NCI-H187 (cell line): Measurements from ENCODE around the gene NUP62.
A peak's percentile ranks its signal among the peaks of the same experiment; 100 is the strongest.
"Not testable (repeated sequence)": the region's sequence is repeated elsewhere in the genome, so short reads cannot be mapped to it uniquely, and the experiment has no call there.

Source experiments
- DNase-seq, 2 experiments: peaks; one replicate each; lab custom pipeline; 2025; lab: John Stamatoyannopoulos, UW

The NUP62 gene

DNA sequence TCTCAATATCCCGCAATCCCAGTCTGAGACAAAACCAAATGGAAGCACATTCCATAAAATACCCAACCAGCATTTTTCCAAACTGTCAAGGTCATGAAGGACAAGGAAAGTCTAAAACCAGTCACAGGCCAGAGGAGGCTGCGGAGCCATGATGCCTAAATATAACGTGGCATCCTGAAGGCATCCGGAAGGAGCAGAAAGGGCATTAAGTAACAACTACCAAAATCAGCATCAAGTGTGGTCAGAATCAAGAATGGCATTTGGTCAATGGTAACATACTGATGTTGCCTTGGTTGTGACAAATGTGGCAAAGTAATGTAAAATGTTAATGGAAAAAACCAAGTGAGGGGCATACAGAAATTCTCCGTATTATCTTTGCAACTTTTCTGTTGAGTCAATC lies 3.8 kb downstream of the NUP62 start:
- DNase-seq = no peak

DNA sequence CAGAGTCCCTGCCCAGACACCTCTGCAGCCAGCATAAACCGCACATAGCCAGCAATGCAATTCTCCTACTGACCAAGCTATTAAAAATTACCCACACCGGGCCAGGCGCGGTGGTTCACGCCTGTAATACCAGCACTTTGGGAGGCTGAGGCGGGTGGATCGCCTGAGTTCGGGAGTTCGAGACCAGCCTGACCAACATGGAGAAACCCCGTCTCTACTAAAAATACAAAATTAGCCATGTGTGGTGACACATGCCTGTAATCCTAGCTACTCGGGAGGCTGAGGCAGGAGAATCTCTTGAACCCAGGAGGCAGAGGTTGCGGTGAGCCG lies 4.5 kb downstream of the NUP62 start:
- DNase-seq = not testable (repeated sequence)

- DNase-seq = no peak
Measured at GRCh38 chr19:49924004-49924880, 5.1 kb downstream of the NUP62 start.

GRCh38 chr19:49923055-49924003 lies 6.0 kb downstream of the NUP62 start:
- no peak for DNase-seq

GRCh38 chr19:49921871-49922795 lies 7.2 kb downstream of the NUP62 start:
- DNase-seq = no peak

DNA sequence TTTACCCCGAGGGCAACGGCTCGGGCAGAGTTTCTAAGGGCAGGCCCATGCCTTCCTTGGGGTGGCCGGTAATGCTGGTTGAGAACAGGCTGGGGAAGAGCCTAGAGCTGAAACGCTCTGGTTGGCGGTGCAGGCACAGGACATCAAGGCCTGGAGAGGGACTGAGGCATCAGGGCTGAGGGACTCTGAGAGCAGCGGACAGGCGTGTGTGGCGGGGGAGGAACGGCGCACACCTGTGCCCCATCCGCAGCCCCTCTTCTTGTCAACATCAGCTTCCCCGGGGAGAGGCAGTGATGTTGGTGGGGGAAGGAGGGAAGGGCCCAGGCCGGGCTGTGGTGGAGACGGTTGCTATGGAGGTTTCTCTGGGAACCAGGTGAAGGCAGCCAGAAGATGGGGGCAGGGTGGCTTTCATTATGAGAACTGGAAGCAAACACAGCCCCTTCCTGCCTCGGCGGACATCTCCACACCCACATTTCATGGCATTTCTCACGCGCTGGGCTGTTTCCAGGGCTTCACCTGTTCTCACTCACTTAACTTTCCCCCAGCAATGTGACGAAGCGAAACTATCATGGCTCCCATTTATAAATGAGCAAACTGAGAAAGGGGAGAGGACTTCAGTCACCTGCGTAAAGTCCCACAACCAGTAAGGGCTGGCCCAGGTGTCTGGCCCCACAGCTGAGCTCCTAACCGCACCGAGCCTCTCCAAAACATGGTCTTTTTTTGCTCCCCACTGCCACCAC lies 8.5 kb downstream of the NUP62 start:
- DNase-seq = peak; percentile 10 to 13

- no peak for DNase-seq
Measured at GRCh38 chr19:49918089-49918488, 11.2 kb downstream of the NUP62 start.

GRCh38 chr19:49916839-49917733 lies 12.2 kb downstream of the NUP62 start:
- no peak for DNase-seq

- no peak for DNase-seq
Measured at GRCh38 chr19:49915271-49915670, 14.0 kb downstream of the NUP62 start.

GRCh38 chr19:49913720-49914119 lies 15.6 kb downstream of the NUP62 start:
- DNase-seq = no peak

DNA sequence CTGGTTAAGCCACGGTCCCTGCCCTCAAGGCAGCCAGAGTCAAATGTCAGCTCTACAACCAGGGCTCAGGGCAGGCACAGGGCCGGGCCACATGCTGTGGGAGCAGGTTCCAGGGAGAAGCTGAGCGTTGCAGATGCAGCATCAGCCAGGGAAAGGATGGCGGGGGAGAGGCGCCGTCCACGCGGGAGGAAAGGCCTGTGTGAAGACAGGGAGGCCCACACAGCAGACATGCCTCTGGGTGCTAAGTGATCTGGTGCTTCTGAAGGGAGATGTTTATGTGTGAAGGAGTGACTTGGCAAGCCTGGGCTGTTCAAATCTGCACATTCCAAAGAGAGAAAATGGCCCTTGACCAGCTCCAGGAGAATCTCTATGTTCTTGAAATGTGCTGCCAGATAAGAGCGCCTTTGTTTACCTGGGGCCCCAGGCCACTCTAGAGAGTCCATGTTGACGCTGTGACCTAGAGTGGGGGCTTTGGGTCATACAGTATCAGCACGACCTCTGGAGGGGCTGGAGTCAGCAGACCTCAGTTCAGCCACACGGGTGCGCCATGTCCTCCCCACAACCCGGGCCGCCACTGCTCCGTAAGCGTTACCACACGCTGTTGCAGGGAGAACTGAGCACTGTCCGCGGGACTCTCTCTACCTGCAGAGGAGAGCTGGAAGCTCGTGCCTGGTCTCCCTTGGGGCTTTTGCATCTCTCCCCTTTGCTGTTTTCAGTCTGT lies 16.2 kb downstream of the NUP62 start:
- no peak for DNase-seq

DNA sequence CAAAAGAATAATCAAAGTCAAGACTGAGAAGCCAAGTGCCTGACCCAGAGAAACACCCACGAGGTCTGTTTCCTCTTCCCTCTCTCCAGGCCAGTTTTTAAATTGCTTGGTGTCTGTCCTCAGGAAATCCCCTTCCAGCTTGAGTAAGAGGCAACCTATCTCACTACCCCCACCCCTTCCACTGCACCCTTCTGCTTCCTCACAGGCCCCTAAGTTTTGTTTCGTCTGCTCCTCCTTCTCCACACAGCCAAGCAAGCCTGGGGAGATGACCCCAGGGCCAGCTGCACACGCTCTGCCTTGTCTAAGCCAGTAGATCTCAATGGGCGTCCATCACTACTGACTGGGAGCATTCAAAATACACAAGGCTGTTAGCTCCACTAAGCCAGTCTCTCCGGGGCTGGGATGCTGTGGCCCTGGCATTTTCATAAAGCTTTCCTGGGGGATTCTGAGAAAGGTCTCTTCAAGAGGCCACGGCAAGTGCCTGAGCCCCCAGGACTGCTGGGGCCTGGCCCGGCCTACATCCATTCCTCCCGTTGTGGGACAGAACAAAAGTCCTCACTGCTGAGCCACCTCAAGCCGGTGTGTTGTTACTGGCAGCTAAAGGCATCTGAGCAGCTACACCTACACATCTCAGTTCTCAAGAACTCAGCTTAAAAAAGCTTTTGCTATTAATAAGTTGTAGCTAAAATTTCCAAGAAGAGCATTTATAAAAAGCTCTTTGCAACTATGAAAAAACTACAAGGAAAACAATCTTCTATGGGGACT lies 17.7 kb downstream of the NUP62 start:
- DNase-seq = no peak

- DNase-seq = no peak
Measured at GRCh38 chr19:49910179-49910578, 19.1 kb downstream of the NUP62 start.

DNA sequence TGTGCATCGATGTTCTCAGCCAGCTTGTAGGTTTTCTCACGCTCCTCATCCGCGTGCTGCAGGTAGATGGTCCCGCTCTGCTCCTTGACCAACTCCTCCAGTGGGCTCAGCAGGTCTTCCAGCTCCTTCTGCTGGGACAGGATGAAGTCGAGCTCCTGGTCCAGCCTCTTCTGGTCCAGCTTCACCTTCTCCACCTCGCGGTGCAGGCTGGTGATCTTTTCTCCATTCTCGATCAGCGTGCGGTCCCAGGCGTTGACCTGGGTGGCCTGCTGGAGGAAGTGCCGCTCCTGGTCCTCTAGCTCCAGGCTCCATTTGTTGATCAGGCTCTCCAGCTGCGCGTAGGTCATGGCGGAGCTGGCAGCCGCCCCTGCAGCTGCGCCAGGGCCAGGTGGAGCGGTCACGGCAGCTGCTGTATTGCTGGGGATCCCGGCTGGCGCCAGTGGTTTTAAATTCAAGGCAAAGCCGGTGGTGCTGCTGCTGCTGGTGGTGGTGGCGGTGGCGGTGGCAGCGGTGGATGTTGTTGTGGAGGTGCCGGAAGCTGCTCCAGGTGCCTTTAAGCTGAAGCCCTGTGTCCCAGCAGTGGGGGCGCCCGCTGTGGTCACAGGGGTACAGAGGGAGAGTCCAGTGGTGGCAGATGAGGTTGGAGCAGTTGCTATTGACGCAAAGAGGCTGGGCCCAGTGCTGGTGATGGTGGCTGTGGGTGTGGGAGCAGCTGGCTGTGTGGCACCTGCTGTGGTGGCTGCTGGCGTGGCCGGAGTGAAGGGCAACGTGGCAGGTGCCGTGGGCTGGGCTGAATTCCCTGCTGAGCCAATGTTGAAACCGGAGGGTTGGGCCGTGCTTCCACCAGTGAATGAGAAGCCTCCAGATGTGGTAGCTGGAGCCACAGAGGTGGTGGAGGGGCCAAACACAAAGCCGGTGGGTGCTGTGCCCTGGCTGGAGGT lies 20.6 kb downstream of the NUP62 start:
- no peak for DNase-seq

- DNase-seq = no peak
Measured at GRCh38 chr19:49907745-49908446, 21.4 kb downstream of the NUP62 start.

GRCh38 chr19:49906879-49907564 lies 22.3 kb downstream of the NUP62 start:
- DNase-seq = no peak
